Measurements from ENCODE around the gene CHMP2B.

GRCh38 chr3:87203809-87204208, 23.3 kb upstream of the CHMP2B start:
- TF ChIP-seq CTCF (IDR thresholded peaks at IDR 0.05): no peak
- TF ChIP-seq POLR2AphosphoS5 (IDR thresholded peaks at IDR 0.05): no peak
- TF ChIP-seq POLR2A (IDR thresholded peaks at IDR 0.05): no peak
- no peak for TF ChIP-seq EP300 (IDR thresholded peaks at IDR 0.05)

Data from upper lobe of left lung (tissue), 4 donors.